HL-60/S4 treated with phorbol 12-myristate 13-acetate at 8.2 ng/mL for 4 days and 3 days (cell line): ENCODE measurements around the gene CMIP.

ENCODE experiments used
- in situ Hi-C: fragments of 300-500 bp; cut with MboI; formaldehyde crosslinking; loops from 2 replicates; pipeline ENCODE4 v1.15.0; 2022; ENCODE audit warnings: low sequenced_read_pairs

The CMIP gene

DNA sequence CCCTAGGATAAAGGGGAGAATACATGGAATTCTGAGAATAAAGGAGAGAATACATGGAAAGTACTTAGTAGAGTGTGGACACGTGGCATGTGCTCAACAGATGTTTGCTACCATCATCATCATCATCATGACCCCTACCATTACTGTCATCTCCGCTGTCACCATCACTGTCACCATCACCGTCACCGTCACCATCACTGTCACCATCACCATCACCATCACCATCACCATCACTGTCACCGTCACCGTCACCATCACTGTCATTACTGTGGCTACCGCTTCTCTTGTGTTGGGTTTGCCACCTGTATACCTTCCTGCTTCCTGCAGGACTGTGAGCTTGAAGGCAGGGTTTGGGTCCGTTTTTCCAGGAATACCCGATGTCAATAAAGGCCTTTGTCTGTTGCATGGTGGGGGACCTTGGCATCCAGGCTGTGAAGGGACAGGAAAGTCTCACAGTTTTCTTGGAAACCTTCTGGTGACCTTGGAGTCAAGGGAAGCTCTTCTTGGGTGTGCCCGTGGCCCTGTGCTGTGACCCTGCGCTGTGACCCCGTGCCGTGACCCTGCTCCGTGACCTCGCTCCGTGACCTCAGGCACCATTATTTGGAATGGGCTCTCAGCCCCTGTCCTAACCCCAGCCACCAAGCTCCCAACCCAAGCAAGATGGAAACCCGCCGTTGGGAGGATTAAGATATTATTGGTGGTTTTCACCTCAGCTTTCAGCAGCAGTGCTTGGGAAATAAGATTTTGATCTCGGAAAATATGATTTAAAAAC is 14.4 kb downstream of the CMIP start:
- in situ Hi-C loops: no loop called here

DNA sequence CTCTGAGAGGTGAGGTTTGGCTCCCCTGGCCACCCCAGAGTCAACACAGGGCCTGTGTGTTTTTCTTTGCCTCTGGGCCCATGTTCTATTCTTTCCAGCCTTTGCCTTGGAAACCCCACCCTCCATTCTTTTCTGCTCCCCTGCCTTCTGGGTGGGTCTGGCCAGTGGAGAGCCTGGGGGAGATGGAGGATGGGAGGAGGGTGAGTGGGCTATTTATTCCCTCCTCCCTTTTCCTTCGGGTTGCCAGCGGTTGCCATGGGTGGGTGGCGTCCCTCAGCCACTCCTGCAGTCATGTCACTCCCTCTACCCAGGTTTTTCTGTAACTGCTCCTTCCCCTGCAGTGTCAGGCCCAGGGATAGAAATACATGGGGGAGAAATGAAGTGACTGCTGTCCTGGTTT is 15.5 kb downstream of the CMIP start:
- in situ Hi-C loops: no loop called here

DNA sequence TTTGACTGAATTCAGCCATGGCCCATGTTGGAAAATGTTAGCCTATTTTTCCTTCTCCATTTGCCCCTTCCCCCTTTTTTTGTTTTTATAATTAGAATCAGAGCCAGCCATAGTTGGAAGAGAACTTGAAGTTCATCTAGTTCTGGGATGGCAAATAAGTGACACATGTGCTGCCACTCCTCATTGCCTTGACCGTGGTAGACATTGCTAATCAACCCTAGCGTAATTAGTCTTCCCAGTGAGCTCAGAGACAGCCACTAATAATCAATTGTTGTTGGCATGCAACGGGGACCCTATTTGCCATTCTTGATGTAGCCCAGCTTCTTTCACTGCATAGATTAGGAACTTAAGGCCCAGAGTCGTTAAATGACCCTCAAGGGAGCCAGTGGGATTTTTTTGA is 16.6 kb downstream of the CMIP start:
- in situ Hi-C loops: no loop called here

DNA sequence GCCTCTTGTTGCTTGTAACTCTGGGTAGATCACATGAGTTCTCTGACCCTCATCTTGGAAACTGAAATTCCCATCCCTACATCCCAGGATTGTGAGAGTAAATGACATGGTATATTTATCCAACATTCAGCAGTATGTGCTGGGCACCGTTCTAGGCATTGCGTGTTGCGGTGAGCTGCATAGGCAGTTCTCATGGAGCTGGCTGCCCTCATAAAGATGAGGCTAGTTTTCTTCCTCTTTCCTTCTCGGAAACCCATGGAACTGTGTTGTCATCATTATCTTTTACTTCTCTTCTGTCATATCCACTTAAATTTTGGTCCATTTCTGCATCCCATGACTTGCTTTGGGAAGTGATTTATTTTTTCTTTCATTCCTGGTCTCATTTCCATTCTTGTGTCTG is 17.2 kb downstream of the CMIP start:
- in situ Hi-C loops: no loop called here

DNA sequence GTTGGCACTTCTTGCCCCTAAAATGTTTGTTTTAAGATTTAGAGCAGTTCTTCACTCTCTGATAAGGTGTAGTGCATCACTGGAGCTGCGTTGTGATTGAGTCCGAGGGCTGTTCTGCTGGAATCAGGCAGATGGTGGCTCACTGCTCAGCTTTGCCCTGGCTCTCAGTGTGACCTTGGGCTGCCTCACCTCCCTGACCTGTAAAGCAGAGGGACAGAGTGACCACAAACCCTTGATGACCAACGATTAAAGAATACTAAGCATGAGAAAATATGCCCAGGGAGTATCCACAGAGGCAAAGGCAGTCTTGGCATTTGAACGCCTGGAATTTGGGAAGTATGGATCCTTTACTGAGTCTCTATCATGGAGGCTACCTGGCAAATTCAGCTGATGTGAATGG is 18.1 kb downstream of the CMIP start:
- in situ Hi-C loops: no loop called here

DNA sequence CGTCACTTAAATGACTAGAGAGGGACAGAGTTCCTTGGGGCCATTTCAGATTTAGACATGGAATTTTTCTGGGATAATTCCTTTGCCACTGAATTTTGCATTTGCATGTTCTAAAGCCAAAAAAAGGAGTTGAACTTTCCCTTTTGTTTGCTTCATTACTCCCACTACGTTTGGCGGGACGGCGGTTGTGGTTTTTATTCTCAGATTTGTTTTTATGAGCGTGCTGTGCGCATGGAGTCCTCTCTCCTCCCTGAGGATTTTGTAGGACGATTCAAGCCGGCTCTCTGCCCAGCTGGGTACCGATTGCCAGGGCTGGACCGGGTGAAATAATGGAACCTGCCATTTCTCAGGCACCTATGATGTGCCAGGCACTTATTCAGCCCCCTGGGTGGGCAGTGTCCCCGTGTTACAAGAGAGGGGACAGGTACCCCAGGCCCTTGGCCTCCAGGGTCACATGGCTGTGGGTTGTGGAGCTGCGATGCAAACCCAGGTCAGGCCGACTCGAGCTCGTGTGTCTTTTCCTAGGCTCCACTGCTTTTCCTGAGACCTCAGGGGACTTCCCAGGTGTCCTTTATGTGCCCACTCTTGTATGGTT is 18.8 kb downstream of the CMIP start:
- in situ Hi-C loops: no loop called here

DNA sequence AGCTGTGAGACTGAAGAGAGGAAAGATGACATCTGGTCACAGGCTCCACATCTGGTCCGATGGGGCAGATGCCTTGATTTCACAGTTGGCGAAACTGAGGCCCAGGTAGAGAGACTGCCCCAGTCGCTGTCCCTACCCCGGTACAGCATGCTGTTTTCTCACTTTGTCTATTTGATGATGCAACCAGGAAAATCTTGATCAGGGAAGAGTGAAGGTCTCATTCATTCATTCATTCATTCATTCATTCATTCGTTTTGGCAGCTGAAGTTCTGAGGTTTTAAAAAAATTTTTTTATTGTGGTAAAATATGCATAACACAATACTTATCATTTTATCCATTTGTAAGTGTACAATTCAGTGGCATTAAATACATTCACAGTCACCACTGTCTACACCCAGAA is 19.7 kb downstream of the CMIP start:
- in situ Hi-C loops: no loop called here

DNA sequence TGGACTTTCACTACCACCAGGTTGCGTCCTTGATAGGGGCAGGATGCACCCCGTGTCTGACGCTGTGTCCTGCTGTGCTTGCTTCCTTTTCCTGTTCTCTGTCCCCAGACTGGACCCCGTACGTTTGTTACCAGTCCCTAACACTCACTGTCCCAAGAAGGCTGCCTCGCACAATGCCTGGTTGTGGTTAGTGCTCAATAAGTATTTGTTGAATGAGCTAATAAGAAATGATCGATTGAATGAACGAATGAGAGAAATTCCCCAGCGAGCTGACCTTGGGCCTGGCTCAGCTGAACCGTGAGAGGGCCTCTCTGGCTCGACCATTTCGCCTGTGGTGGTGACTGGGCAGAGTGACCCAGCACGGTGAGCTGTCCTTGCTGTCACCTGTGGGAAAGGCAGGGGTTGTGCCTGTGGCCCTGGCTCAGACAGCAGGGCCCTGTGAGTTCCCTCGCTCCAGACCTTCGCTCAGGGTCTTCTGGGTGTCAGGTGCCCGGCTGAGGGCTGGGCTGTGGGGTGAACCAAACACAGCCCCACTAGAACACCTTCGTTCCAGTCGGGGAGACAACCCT is 20.9 kb downstream of the CMIP start:
- in situ Hi-C loops: no loop called here

DNA sequence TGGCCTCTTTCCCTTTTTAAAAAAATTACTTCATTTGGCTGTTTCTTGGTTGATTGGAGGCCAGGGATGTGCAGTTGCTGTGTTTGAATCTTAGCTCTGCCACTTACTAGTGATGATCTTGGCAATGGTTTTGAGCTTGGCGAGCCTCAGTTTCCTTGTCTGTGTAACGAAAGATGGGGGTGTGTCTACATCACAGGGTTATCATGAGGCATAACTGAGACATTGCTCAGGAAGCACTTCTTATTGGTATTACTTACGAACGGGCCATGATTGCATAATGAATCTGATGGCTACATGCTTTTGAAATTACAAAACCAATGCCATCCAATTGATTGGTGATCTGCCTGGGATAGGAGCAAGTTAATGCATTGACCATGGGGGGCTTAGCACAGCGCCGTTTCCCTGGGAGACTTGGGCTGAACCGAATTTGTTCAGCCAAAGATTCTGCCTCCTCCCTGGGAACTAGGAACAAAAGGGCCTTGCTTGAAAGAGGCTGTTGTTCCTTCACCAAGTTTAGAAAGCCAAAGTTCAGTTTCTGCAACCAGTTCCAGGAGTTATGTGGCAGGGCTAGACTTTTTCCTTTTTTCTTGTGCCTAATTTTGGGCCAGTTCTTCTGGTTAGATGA is 21.9 kb downstream of the CMIP start:
- in situ Hi-C loops: no loop called here

DNA sequence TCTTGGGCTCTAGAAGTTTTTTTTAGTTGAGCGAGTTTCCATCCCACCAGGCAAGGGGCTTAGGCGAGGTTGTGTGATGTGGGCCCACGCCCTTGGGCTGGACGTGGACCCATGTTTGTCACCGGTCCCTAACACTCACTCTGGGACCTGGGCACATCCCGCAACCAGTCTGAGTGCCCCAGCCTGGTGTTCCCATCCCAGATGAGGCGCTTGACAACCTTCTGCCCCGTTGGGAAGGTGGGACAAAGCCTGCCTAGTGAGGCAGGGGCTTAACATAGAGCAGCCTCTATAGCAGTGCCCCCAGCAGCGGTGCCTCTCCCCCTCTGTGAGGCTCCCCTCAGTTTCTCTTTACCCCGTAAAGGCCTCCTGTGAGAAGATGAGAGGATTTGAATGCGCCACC is 22.5 kb downstream of the CMIP start:
- in situ Hi-C loops: no loop called here

DNA sequence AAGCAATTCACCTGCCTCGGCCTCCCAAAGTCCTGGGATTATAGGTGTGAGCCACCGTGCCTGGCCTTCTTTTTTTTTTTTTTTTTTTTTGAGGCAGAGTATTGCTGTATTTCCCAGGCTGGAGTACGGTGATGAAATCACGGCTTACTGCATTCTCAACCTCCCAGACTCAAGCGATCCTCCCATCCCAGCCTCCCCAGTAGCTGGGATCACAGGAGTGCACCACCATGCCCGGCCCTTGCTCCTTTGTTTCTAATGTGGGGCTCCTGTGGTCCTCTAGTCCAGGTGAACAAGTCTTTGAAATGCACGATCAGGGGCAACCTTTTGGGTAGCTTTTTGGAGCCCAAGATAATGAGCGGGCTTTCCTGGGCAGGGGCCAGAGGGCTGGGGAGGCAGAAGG is 23.2 kb downstream of the CMIP start:
- in situ Hi-C loops: no loop called here

DNA sequence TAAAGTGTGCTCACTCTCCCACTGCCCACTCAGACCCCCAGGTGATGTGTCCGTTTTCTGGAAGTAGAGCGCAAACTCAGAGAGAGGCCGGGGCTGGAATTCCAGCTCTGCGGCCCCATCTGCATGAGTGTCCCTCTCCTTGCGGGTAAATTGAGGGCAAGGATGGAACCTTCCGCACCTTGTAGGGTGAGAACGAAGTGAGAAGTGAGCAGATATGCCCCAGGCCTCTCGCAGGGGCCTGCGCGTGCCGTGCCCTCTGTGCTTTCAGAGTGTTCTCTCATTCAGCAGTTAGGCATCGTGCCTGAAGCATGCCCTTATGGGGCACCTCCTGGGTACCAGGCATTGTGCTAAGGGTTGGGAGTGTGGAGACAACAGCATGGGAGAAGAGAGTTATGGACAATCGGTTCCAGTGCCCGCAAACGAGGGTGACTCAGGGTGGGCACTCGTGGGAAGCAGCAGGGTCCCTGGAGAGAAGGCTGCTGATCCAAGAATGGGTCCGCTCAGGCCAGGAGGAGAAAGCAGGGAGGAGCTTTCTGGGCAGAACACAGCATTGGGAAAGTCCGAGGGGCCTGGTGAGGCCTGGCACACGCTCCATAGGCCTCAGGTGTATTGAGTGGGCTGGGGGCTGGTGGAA is 23.8 kb downstream of the CMIP start:
- in situ Hi-C loops: no loop called here

DNA sequence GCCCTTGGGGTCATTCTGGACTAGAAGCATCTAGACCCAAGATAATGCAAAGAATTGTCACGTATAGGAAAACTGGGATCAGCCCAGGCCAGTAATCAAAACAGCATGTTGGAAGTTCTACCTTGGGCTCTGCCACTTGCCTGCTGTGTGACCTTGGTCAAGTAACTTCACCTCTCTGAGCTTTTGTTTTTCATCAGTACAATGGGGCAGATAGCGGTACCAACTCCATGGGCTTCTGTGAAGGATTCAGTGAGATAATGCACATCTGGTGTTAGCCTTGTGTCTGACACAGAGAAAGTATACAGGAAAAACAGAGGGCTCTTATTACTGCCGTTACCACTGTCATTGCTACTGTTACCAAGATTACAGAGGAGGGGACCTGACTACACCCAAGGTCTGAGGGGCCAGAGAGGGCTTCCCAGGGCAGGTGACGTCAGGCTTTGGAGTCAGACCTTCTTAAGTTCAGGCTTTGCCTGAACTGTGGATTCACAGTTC is 24.6 kb downstream of the CMIP start:
- in situ Hi-C loops: no loop called here

DNA sequence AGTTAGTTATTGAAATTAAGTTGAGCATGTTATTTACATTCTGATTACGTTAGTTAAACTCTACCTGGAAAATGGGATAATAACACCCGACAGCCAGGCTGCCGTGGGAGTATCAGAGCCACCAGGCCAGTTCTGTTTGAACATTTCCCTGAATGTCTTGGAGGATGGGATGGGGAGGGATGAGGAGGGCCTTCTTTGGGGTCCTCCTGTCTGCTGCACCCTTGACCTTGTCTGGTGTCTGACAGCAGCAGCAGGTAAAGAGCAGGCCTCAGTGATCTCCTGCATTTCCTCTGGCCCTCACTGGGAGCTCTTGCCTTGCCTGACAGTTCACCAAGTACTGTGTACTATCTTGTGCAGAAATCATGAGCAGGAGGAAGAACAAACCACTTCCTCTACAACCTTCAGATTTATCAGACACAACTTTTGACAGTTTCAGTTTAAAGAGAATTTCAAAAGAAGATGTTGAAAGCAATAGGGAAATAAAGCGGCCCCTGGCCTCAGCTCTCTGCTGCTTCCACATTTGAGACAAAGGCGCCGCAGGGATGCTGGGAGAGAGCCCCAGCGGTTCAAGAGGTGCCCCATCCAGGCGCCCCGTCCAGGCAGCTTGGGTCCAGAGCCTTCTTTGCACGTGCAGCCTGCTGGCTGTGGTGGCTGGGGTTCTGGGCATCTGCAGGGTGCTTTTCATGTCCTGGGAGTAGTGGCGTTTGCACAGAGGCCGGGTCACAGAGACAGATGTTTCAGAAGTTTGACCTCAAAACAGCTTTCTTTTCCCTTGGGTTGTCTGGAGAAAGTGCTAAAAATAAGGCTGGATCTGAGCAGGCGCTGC is 25.3 kb downstream of the CMIP start:
- in situ Hi-C loops: no loop called here

DNA sequence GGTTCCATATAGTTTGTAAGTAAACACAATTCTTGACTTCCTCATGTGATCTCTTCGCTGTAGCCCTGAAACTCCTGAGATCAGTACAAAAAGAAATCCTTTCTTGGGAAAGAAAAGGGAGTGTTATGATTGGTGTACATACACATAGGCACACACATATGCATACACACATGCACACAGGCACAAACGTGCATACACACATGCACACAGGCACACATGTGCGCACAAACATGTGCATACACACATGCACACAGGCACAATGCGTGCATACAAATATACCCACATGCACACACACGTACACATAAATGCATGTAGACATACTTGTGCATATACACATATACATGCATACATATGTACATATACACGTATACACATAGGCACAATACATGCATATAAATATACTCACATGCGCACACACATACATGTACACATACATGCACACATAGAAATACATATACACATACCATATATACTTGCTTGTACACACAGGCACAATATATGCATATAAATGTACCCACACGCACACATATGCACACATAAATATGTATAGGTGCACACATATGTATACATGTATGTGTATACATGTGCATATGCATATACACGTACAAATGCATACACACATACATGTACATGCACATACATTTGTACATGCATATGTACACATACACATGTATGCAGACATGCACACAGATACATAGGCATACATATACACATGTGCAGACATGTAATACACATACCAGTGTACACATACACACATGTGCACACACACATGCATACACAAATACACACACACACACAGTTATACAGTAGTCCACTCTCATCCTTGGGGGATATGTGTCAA is 26.4 kb downstream of the CMIP start:
- in situ Hi-C loops: no loop called here

DNA sequence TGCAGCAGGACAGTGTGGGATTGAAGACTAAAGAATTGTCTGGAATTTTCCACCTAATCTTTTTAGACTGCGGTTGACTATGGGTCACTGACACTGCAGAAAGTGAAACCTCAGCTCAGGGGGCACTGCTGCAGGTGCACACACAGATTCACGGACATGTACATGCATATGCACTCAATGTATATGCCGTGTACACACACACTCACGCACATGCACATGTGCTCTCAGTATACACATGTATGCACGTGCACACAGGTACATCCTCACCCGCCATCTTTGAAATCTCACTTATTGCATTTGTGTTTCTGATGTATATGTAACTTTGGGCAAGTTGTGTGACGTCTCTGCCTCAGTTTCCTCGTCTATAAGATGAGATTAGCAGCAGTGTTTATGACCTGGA is 27.3 kb downstream of the CMIP start:
- in situ Hi-C loops: no loop called here

DNA sequence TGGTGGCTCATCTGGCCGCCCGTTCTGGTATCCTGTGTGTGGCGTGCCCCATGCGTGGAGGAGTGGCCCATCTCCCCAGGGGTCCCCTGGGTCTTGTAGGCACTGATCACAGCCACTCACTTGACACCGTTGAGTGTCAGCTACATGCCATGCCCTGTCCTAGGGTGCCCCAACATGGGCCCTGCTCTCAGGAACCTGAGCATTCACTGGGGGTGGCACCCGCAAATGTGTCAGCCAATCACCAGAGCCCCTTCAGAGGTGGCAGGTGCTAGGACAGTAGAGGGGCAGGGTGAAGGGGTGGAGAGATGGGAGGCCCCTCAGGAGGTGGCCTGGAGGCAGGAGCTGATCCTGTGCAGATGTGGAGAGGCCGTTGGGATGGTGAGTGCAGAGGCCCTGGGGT is 27.8 kb downstream of the CMIP start:
- in situ Hi-C loops: no loop called here

DNA sequence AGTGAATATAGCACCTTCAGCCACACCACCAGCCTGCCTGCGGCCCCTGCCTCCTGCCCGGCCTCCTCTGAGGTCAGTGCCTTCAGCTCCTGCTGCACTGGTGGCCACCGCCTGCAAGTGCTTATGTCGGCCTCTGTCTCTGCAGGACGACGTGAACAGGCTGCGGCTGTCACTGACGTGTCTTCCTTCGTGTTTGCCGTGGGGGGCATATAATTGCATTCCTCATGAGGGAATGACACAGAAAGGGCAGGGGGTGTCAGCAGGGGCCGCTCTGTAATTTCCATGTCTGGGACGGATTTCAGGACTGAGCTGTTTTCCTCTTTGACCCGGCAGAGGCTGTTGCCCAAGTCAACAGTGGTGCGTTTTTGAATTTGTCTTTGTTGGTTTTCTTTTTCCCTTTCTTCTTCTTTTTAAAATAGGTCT is 28.5 kb downstream of the CMIP start:
- in situ Hi-C loops: no loop called here

DNA sequence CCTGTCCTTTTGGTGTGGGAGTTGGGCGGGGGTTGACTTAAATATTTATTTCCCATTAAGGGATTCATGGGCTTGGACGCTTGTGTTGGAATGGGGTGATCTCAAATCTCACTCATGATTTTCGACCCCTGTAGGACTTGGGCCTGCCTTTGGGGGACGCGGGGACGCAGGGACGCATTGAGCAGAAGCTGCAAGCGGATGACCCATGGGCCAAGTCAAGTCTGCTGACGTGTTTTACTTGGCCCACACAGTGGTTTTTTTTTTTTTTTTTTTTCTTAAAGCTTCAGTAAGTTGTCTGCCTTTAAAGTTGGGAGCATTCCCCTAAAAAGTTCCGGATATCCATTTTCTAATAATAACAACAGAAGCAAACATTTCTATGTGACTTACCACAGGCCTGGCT is 28.9 kb downstream of the CMIP start:
- in situ Hi-C loops: no loop called here
